GM21737 (cell line): Measurements from ENCODE around the gene TIAM2.
"Not testable (repeated sequence)": the region's sequence is repeated elsewhere in the genome, so short reads cannot be mapped to it uniquely, and the experiment has no call there.

Experiments used
- ATAC-seq: cut with Tn5 transposase; IDR thresholded peaks from one replicate; pipeline ENCODE4 v1.9.1; 2021; ENCODE audit warnings: mild to moderate bottlenecking, moderate library complexity; ENCODE audit not compliant: unreplicated experiment

Gene TIAM2

DNA sequence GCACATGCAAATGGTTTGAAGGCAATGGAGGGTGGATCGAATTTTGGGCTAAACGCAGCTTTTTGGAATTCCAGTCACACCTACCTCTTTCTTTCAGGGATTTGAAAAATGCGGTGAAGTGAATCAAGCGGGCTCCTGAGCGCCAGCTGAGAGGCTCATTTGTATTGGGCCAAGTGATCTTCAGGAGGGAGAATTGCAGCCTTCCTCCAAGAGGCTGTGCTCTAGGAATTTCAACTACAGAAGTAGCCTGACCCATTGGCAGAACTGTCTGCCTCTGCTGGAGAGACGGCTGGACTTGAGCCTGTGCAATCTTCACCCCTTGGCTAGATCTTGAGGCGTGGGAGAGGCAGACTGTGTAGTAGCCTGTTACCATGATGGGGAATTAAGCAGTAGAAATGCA, 5.7 kb upstream of the TIAM2 start:
- no peak for ATAC-seq

DNA sequence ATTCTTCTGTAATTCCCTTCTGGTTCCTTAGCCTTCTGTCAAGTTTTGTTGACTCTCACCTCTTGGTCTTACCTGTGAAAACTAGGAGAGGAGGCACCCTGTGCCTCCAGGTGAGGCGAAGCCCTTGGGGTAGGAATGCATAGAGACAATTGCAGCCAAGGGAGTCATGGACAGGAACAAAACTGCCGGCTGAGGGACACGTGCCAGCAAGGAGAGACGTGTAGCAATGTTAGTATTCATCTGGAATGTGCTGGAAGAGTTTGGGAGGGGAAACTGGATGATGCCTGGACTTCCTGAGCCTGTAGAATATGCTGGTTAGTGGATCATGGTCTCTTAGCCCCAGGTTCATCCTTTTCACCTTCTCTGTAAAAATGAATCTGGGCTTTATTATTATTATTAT, 3.9 kb upstream of the TIAM2 start:
- ATAC-seq = no peak

DNA sequence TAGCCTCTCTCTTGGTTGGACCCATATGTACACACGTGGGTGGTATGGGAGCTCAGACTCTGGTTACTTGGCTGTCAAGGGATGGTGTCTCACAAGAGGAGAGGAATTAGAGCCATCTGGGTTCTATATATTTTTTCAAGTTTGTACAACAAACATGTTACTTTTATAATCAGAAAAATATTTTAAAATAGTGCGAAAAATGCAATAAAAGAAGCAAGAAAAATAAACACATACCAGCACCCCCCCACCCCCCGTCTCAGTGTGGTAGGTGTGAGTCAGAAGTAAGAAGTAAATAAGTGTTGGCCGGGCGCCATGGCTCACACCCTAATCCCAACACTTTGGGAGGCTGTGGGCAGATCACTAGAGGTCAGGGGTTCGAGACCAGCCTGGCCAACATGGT, 2.1 kb upstream of the TIAM2 start:
- no peak for ATAC-seq

DNA sequence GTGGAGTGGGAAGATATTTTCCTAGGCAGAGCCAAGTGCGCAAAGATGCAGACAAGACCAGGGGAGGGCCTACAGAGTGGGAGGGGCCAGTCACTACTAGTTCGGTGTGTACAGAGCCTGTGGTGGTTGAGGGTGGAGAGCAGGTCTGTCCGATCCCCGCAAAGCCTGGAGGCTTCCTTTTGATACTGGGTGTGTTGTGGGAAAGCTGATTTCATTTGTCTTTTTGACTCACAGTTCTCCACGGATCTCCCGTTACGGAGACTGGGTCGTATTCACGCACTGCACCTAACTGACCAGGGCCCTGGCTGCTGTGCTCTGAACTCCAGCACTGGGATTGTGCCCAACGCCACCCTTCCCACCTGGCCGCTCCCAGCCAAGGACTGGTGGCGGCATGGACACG, 1.4 kb upstream of the TIAM2 start:
- no peak for ATAC-seq

DNA sequence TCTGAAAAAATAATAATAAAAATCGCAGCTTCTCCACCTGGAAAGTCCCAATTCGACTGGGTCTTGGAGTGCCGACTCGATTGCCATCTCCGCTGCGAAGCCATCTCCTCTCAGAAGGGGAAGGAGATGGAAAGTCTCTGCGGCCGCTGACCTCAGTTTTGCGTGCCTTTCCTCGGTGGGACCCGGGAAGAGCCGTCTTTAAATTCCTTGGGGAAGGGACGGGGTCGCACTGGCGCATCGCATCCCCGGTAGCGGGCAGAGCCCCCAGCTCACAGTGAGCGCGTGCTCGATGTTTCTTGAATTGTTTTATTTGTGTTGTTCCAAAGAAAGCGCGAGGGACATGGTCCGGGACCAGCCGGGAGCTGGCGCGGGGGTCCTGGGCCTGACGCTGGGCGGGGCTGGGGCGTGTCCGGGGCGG, 270 bp upstream of the TIAM2 start:
- no peak for ATAC-seq

DNA sequence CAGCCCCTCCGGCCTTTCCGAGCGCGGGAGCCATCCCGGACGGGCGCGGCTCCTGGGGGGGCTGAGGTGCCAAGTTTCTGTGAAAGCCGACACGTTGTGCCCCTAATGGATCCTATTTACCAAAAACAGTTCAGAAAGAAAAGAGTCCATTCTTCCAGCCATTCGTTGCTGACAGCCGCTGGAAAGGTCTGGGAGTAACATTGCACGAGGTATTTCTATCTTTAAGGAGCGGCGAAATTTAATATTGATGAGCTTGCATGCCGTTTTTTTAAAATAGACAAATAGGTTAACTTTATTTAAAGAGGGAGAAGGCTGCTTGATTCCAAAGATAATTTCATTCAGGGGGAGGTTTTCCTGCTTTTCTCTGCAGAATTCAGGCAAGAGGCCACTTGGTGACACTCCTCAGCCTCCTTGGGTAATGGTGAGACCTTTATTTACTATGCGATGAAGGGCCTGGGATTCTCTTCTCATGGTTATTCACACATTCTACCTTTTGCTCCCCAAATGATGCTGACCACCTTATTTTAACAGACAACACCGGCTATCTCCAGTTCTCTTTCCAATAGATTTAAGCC, 988 bp downstream of the TIAM2 start:
- no peak for ATAC-seq

DNA sequence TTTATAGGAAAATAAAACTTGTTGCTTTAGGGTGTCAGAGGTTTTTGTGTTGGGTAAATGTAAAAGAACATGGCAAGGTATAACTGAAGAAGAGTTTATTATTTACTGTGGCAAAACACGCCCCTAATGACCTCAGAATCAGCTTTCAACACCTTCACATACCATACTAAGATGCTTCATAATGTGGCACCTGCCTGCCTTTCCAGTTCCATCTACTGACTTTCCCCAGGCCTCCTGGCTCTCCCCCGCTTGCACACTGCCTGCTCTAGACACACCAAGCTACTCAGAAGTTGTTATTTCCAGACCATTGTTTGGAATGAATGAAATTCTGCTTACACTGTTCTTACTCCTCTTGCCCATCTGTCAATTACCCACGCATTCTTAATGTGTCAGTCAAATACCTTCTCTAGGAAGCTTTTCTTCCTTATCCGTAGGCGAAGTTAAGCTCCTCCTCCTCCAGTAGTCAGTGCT, 1.8 kb downstream of the TIAM2 start:
- no peak for ATAC-seq

DNA sequence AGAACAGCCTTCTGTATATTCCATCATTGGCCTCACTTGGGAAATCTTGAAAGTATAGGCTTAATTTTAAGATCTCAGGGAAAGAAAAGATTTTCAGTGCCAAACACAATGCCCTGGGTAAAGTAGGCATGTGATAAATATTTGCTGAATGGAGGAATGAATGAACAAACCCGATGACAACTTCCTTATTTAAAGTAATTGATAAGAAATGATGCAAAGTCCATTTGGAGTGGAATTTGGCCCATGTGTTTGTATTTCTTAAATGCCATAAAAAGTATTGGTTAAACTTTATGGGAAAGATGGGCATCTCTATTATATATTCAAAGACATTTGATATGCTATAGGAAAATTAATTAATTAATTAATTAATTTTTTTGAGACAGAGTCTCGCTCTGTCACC, 3.7 kb downstream of the TIAM2 start:
- ATAC-seq = no peak

DNA sequence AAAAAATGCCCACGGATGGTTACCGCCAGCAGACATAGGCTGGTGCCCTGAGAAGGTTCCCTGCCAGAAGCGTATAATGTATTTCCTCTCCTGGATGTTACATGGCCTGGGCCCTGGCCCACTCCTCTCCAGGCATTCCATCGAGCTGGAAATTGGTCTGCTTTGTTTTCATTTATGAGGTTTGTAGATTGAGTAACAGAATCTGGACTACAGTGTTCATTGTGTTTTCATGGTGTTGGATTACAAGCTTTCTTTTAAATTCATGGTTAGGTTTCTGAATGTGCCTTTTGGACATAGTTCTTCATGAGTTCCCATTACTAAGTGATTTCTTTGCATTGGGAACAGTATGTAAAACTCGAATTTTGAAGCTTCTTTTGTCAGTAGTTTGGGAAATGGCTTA, 6.4 kb downstream of the TIAM2 start:
- ATAC-seq = no peak

DNA sequence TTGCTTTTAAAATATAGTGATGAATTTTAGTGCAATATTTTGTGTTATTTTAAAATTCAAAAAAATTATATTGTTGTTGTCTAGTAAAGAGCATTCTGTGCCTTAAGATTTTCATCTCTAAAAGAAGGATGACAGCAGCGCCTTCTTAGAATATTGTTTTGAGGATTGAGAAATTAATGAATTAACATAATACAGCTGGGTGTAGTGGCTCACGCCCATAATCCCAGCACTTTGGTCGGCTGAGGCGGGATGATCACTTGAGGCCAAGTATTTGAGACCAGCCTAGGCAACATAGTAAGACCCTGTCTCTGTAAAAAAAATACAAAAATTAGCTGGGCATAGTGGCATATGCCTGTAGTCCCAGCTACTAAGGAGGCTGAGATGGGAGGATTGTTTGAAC, 6.8 kb downstream of the TIAM2 start:
- ATAC-seq = no peak

DNA sequence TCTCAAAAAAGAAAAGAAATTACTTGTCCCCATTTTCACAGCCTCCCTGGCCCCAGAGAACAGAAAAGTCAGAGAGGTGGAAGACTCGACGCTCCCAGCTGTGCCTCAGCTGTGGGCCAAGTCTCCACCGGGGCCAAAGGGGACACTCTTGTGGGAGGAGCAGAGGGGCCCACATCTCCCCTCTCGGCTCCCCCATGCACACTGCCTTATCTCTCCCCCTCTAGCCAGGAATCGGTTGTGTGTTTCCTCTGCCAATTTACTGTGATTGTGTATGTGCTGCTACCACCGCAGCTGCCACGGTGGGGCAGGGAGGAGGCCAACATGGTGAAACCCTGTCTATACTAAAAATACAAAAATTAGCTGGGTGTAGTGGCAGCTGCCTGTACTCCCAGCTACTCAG, 8.4 kb downstream of the TIAM2 start:
- ATAC-seq = no peak

DNA sequence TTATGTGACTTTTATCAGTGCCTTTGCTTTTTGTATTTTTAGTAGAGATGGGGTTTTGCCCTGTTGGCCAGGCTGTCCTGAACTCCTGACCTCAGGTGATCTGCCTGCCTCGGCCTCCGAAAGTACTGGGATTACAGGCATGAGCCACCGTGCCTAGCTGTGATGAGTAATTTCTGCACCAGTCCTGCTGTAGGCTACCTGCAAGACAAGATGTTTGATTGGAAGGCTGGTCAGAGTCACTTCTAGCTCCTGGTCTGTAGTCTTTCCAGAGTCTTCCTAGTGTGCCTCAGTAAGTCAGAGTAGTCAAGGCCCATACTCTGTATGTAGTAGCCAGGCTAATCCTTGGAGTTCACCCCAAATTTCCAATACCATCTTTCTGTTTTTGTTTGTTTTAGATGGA, 8.9 kb downstream of the TIAM2 start:
- no peak for ATAC-seq

DNA sequence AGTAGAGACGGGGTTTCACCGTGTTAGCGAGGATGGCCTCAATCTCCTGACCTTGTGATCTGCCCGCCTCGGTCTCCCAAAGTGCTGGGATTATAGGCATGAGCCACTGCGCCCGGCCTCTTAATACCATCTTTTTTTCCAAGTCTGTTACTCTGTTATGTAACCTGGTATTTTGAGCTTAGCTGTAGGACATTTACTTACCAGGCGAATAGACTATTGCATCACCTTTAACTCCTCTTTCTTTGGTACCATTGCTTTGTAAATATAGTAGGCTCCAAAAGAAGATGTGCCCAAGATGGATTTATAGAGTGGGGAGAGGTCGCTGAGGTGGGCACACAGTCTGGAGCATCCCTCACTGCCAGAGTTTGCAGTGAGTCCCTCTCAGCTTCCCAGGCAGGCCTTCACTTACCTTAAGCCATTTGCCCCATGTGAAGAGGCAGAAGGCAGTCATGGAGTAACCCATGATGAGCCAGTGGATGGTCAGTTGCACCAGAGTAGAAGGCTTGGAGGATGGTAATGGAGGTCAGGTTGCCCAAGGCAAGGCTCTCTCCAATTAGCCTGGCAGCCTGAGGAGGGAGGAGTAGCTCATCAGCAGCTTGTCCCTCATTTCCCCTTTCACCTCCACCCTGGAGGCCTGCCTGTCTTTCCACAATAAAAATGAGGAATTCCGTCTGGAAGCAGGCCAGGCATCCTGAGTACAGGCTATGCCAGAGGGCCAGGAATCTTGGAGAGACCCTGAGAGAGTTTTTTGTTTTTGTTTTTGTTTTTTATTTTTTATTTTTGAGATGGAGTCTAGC, 9.7 kb downstream of the TIAM2 start:
- ATAC-seq = no peak

DNA sequence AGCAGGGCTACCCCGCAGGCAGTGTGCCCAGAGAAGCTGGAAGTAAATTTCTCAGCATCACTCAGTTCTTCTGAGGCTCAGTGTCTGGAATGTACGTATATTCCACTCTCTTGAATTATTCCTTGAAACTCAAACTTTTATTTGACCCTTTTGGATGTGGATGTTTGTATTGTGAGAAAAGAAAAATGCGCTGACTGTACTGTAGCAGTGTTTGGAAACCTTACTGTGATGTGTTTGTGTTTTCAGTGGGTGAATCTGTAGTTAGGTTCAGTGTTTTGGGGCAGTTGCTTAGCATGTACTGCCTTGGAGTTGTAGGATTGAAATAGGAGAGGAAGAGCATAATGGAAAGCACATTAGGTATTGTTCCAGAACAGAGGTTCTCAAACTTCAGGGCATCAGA, 13.5 kb downstream of the TIAM2 start:
- ATAC-seq = no peak

DNA sequence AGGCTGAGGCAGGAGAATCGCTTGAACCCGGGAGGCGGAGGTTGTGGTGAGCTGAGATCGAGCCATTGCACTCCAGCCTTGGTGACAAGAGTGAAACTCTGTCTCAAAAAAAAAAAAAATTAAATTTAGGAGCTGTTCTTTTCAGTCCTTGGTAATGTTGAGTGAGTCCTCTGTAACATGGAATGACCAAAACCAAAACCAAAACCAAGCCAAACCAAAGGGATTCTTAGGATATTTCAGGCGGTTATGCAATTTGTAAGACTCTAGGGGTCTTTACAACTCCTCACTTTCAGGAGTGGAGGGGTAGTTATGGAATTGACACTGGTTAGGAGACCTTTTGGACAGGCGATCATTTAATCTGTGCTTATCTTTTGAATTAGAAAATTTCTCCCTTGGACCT, 15.8 kb downstream of the TIAM2 start:
- no peak for ATAC-seq

DNA sequence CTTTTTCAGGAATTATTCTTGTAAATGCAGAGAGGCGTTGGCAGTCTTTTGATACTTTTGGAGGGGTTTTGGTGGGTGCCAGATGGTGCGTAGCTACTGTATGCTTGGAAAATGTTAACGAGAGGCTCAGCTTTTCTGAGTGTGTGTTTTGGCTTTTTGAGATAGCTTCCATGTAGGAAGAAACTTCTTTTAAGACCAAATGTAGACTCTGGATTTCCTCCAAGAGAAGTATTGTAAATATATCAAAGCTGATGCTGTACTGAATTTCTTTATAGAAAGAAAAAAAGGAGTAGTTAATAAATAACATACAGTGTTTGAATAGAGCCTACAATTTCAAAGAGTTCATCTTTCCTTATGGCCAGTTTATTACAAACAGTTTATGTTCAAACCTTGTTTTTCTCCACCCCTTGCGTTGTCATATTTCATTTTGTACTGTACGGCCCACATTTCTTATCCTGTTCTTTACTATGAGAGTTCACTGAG, 16.7 kb downstream of the TIAM2 start:
- no peak for ATAC-seq

DNA sequence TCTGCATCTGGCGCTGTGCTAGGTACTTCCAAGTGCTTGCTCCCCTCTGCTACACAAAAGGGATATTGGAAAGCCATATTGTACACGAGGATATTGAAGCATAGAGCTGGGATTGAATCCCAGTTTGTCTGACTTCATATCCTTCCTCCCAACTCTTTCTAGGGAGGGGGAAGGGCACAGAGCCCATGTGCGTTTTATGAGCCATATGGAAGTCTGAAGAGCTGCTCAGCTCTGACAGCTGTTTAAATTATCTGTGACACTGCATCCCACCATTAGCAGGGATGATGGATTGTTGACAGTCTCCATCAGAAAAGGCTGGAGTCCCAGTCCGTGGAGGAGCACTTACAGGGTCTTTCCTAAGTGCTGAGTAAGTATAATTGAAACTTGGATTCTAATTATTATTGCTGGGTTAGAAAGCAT, 18.4 kb downstream of the TIAM2 start:
- no peak for ATAC-seq

DNA sequence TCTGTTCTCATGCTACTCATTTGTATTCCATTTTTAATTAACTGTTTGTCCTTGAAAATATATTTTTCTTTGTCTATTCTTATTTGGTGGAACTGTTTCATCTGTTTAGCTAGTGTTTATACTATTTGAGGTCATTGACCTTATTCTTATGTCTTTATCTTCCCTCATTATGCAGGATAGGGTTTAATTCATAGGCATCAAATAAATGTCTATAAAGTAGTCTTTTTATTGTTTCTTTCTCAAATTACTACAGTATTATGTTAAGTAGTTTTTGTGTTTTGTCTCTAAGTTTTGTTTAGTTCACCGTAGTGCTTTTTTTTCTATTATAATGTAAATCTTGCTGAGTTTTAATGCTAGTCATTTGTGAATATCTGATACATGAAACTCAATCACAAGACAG, 19.0 kb downstream of the TIAM2 start:
- ATAC-seq = no peak

DNA sequence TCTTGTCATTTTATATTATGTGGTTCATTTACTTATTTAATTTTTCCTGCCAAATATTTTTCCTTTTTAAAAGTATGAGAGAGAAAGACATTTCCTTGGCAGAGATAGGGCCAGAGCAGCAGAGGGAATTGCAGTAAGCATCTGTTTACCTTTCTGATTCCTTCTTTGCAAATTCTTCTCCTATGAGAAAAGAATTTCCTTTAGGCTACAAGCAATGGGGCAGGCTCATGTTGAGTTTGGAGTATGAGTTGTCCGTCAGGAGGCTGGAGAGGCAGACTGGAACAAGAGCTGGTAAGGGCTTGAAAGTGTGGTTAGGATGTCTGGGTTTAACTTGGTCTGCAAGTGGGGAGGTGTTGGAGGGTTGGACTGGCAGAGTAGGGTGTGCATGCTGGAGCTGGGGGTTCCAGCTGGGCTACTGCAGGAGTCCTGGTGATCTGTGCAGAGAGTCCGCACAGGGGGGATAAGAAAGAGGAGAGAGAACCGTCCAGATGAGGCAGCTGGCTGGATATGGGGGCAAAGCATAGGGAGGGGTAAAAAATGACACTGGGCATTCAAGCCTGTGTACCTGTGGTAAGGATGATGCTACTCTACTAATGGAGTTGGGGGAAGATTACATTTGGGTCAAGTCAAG, 19.7 kb downstream of the TIAM2 start:
- ATAC-seq = no peak

DNA sequence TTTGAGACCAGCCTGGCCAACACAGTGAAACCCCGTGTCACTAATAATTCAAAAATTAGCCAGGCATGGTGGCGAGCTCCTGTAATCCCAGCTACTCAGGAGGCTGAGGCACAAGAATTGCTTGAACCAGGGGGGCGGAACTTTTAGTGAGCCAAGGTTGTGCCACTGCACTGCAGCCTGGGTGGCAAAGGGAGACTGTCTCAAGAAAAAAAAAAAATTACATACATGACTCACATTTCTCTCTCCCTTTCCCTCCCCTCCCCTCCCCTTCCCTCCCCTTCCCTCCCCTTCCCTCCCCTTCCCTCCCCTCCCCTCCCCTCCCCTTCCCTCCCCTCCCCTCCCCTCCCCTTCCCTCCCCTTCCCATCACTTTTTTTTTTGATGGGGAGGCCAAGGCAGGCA, 23.3 kb downstream of the TIAM2 start:
- not testable (repeated sequence) for ATAC-seq

DNA sequence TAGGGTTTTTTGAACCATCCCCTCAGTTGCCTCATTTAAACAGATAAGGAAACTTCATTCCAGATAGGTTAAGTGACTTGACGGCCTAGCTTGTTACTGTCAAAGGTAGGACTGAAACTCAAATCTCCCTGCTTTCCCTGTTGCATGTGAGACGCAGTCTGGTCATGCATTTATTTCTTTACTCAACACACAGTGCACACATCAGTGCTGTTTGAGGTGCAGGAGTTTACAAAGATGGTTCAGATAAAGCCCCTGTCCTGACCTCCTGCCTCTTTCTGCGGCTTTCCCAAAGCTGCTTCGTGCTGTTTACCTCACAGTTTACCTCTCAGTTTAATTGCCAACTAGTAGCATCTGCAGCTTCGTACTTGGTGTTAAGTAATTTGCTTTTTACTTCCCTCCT, 26.6 kb downstream of the TIAM2 start:
- ATAC-seq = no peak

DNA sequence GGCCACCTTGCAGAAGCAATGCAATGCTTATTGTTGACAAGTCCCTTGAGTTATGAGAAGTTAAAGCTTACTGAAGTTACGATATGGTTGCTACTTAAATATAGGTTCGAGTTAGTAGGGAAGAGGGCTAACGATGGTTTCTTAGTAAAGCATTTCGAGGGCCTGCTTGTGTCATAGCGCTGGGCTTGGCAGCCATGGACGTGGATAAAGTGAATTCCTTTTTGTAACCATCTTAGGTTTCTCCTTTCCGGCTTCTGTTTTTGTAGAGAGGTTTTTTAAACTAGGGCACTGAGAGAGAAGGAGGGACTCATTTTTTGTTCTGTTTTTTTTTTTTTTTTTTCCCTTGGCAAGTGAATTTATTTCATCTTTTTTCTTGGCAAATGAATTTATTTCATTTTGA, 27.6 kb downstream of the TIAM2 start:
- ATAC-seq = no peak
